ENCODE measurements around the gene GPR75.
"Not testable (repeated sequence)": the region's sequence is repeated elsewhere in the genome, so short reads cannot be mapped to it uniquely, and the experiment has no call there.

GPR75 gene

DNA sequence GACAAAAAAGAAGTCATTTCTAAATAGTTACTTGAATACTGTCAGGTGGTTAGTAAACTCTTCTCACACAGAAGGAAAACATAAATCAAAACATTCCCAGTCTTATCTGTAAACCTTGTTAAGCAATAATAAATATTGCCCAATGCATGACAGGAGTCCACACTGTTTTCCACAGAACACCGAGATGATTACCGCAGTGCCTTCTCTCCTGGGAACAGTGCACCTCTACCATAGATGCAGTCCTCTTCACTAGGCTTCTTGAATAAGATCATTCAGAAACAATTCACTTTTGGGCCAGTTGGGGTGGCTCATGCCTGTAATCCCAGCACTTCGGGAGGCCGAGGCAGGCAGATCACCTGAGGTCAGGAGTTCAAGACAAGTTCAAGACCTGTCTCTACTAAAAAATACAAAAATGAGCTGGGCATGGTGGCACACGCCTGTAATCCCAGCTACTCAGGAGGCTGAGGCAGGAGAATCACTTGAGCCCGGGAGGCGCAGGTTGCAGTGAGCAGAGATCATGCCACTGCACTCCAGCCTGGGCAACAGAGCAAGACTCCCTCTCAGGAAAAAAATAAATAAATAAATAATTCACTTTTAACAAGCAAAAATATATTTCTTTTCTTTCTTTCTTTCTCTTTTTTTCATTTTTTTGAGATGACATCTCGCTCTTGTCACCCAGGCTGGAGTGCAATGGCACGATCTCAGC is 8.6 kb downstream of the GPR75 start:
- DNase-seq: not testable (repeated sequence)

- DNase-seq: no peak
These were observed 11.7 kb downstream of the GPR75 start for GRCh38 chr2:53848062-53848461.

- DNase-seq: no peak
These were observed 16.2 kb downstream of the GPR75 start for GRCh38 chr2:53843595-53843994.

DNA sequence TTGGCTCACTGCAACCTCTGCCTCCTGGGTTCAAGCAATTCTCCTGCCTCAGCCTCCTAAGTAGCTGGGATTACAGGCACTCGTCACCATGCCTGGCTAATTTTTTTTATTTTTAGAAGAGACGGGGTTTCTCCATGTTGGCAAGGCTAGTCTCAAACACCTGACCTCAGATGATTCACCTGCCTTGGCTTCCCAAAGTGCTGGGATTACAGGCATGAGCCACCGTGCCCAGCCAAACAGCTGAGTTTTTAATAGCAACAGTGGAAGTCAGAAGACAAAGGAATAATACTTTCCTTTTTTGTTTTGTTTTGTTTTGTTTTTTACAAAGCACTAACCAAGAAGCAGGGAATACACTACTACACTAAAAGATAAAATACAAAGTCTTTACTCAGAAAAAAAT is 16.9 kb downstream of the GPR75 start:
- no peak for DNase-seq

DNA sequence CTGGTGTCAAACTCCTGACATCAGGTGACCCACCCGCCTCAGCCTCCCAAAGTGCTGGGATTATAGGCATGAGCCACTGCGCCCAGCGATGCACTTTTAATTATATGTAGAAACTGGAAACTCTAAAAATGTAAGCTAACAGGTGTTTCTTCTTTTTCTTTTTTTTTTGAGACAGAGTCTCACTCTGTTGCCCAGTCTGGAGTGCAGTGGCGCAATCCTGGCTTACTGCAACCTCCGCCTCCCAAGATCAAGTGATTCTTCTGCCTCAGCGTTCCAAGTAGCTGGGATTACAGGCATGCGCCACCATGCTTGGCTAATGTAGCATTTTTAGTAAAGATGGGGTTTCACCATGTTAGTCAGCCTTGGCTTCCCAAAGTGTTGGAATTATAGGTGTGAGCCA is 18.1 kb downstream of the GPR75 start:
- DNase-seq: not testable (repeated sequence)

- no peak for DNase-seq
These were observed 19.2 kb downstream of the GPR75 start for GRCh38 chr2:53840580-53840979.

DNA sequence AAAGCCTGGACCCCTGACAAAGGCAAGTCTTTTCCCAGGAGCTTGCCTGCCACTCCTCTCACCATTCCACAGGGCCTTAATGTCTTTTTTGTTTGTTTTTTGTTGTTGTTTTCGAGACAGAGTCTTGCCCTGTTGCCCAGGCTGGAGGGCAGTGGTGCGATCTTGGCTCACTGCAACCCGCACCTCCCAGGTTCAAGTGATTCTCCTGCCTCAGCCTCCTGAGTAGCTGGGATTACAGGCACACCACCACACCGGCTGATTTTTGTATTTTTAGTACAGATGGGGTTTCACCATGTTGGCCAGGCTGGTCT is 29.8 kb downstream of the GPR75 start:
- DNase-seq: not testable (repeated sequence)

GRCh38 chr2:53829273-53829979 is 30.3 kb downstream of the GPR75 start:
- no peak for DNase-seq

- DNase-seq: no peak
These were observed 31.4 kb downstream of the GPR75 start for GRCh38 chr2:53828331-53828730.

GRCh38 chr2:53827398-53828175 is 32.2 kb downstream of the GPR75 start:
- DNase-seq: no peak

GRCh38 chr2:53826587-53827397 is 33.0 kb downstream of the GPR75 start:
- no peak for DNase-seq

GRCh38 chr2:53826030-53826410 is 33.7 kb downstream of the GPR75 start:
- DNase-seq: no peak

DNA sequence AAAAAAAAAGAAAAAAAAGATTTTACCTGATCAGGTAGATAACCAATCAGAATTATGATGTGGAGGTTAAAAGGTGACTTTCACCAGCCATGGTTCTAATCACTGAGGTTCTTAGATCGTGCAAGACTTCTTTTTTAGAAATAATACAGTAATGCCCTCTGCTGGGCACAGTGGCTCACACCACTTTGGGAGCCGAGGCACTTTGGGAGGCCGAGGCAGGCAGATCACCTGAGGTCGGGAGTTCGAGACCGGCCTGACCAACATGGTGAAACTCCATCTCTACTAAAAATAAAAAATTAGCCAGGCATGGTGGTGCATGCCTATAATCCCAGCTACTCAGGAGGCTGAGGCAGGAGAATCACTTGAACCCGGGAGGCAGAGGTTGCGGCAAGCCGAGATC is 36.1 kb downstream of the GPR75 start:
- DNase-seq: not testable (repeated sequence)

- no peak for DNase-seq
These were observed 38.0 kb downstream of the GPR75 start for GRCh38 chr2:53821810-53822209.

GRCh38 chr2:53820711-53821110 is 39.1 kb downstream of the GPR75 start:
- DNase-seq: no peak

DNA sequence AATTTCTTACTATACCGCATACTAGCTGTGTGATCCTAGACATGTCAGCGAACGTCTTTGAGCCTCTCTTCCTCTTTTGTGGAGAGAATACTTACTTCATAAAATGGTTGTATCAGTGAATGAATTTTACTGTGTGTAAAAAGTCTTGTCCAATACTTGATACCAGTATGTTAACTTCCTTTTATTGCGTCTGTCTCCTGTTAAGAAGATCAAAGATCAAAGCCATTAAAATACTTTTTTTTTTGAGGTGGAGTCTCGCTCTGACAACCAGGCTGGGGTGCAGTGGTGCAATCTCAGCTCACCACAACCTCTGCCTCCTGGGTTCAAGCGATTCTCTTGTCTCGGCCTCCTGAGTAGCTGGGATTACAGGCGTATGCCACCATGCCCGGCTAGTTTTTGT is 39.7 kb downstream of the GPR75 start:
- no peak for DNase-seq

DNA sequence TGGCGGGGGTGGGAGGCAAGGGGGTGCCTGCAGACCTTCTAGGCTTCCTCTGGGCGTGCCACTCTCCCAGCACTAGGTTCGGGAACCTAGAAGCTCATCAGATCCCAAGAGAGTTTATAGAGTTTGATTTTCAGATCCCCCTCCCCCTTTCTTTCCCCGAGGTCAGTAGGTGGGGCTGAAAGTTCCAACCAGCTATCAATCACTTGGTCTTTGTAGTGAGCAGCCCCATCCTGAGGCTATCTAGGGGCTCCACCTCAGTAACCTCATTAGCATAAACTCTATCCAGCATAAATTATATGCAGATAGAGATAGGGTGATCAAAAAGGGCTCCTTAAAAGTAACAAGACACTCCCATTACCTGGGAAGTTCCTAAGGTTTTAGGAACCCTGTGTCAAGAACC is 40.1 kb downstream of the GPR75 start:
- DNase-seq: no peak

GRCh38 chr2:53818854-53819435 is 40.8 kb downstream of the GPR75 start:
- no peak for DNase-seq

- DNase-seq: no peak
These were observed 46.6 kb downstream of the GPR75 start for GRCh38 chr2:53813151-53813550.

GRCh38 chr2:53811601-53812000 is 48.2 kb downstream of the GPR75 start:
- no peak for DNase-seq

Measured in SW 1271 (cell line).